HCT116 (cell line): ENCODE results near the gene VAMP8. TPM values are rescaled to one million over a fixed set of nuclear protein-coding genes. Genes with fewer than 3 reads are reported as not detected.

ENCODE experiments used
- ATAC-seq: fragments of 200-7000 bp; cut with Tn5 transposase; 2 replicates; pipeline ENCODE4 v1.9.1; 2020; ENCODE audit warnings: mild to moderate bottlenecking, moderate library complexity
- BruUV-seq: library from RNA; stranded (reverse); fragments of 400-500 nt; replicated peaks from 2 replicates; lab custom pipeline; 2021; lab: Mats Ljungman, UMichigan
- CTCF ChIA-PET: fragments of 300-600 bp; sonication (Branson Sonifier 250); formaldehyde crosslinking; loops from one replicate; lab custom pipeline; 2021; ENCODE audit warnings: antibody characterized with exemption; lab: Charles Lee
- POLR2A ChIA-PET: fragments of 300-600, 350-600 bp; sonication (Branson Sonifier 250); formaldehyde crosslinking; loops from one replicate; lab custom pipeline; 2021; ENCODE audit warnings: antibody characterized with exemption; lab: Charles Lee
- RAD21 ChIA-PET, 2 experiments: fragments of 300-600 bp; sonication (Branson Sonifier 250); formaldehyde crosslinking; loops; one replicate each; lab custom pipeline; 2023; ENCODE audit warnings: low total read pairs in 2 of 2; ENCODE audit not compliant: uncharacterized antibody in 2 of 2, unreplicated experiment in 2 of 2, low non-redundant PET in 1 of 2; lab: Charles Lee
- DNase-seq: peaks from one replicate; pipeline ENCODE4 v3.0.0-alpha.2; 2010; ENCODE audit warnings: low read depth, low spot score
- H2AFZ ChIP-seq: fragments of 200-600 bp; shearing (Covaris generic), sonication (generic); 2 replicates; pipeline ENCODE4 v1.6.1; 2017; ENCODE audit warnings: low read depth, mixed run types, mixed read lengths, antibody characterized with exemption, low read length; ENCODE audit not compliant: poor library complexity, severe bottlenecking
- H3K27ac ChIP-seq: 2 replicates; pipeline ENCODE4 v1.5.1; 2012; ENCODE audit warnings: low read depth, low read length
- H3K27me3 ChIP-seq: fragments of 200-600 bp; sonication (generic); 2 replicates; pipeline ENCODE4 v1.6.1; 2016; ENCODE audit warnings: mixed run types, low read length, mixed read lengths; ENCODE audit not compliant: insufficient read depth
- H3K36me3 ChIP-seq, 2 experiments: fragments of 200-500 bp in 1 of 2; fragments of 200-600 bp in 1 of 2; sonication (Bioruptor generic) in 1 of 2; sonication (generic) in 1 of 2; 2 replicates each; pipeline versions ENCODE4 v1.5.1 to v1.6.1; 2014 to 2016; ENCODE audit warnings: low read length in 2 of 2, inconsistent platforms in 1 of 2, mixed read lengths in 1 of 2, mixed run types in 1 of 2; ENCODE audit not compliant: insufficient read depth in 2 of 2, control insufficient read depth in 1 of 2
- H3K4me1 ChIP-seq, 2 experiments: fragments of 200-600 bp in 1 of 2; sonication (generic) in 1 of 2; 2 replicates each; pipeline versions ENCODE4 v1.5.1 to v1.6.1; 2012 to 2017; ENCODE audit warnings: low read length in 2 of 2, inconsistent platforms in 1 of 2, mild to moderate bottlenecking in 1 of 2, mixed read lengths in 1 of 2, mixed run types in 1 of 2, moderate library complexity in 1 of 2; ENCODE audit not compliant: insufficient read depth in 2 of 2, control insufficient read depth in 1 of 2
- H3K4me2 ChIP-seq: fragments of 200-600 bp; sonication (generic); 2 replicates; pipeline ENCODE4 v1.6.1; 2017; ENCODE audit warnings: mixed run types, low read length, mixed read lengths
- H3K4me3 ChIP-seq, 2 experiments: fragments of 200-600 bp in 1 of 2; sonication (generic) in 1 of 2; replicated peaks in 1 of 2; 2 replicates each; pipeline ENCODE4 v1.5.1; 2011 to 2016; ENCODE audit warnings: low read length in 2 of 2, control low read depth in 1 of 2, low read depth in 1 of 2, mild to moderate bottlenecking in 1 of 2, mixed read lengths in 1 of 2, mixed run types in 1 of 2
- H3K79me2 ChIP-seq: fragments of 200-600 bp; sonication (generic); 2 replicates; pipeline ENCODE4 v1.6.1; 2017; ENCODE audit warnings: mild to moderate bottlenecking, mixed run types, low read length, moderate library complexity, mixed read lengths; ENCODE audit not compliant: insufficient read depth
- H3K9ac ChIP-seq: fragments of 200-600 bp; sonication (generic); 2 replicates; pipeline ENCODE4 v1.6.1; 2016; ENCODE audit warnings: low read length, mixed read lengths
- H3K9me2 ChIP-seq: fragments of 200-600 bp; sonication (generic), shearing (Covaris generic); 2 replicates; pipeline ENCODE4 v1.6.1; 2017; ENCODE audit warnings: mixed run types, mild to moderate bottlenecking, moderate library complexity; ENCODE audit not compliant: insufficient read depth
- H3K9me3 ChIP-seq, 2 experiments: fragments of 200-500 bp in 1 of 2; fragments of 200-600 bp in 1 of 2; sonication (Bioruptor generic) in 1 of 2; sonication (generic) in 1 of 2; 2 replicates each; pipeline ENCODE4 v1.6.1; 2014 to 2017; ENCODE audit warnings: low read length in 2 of 2, mixed read lengths in 2 of 2, inconsistent platforms in 1 of 2, low read depth in 1 of 2, mild to moderate bottlenecking in 1 of 2, mixed run types in 1 of 2, moderate library complexity in 1 of 2; ENCODE audit not compliant: control insufficient read depth in 1 of 2, insufficient read depth in 1 of 2
- H4K20me1 ChIP-seq: fragments of 200-600 bp; sonication (generic), shearing (Covaris generic); 2 replicates; pipeline ENCODE4 v1.6.1; 2017; ENCODE audit warnings: mixed run types, mild to moderate bottlenecking, moderate library complexity; ENCODE audit not compliant: insufficient read depth
- POLR2AphosphoS5 ChIP-seq: IDR thresholded peaks from 2 replicates; pipeline ENCODE4 v1.6.1; 2011; ENCODE audit warnings: mild to moderate bottlenecking, low read depth, low read length, moderate library complexity
- REST ChIP-seq: IDR thresholded peaks from 2 replicates; pipeline ENCODE4 v1.6.1; 2012; ENCODE audit warnings: low read depth
- ZNF274 ChIP-seq: fragments of 200-500 bp; sonication (Bioruptor generic); IDR thresholded peaks from 2 replicates; pipeline ENCODE4 v1.6.1; 2014; ENCODE audit warnings: mild to moderate bottlenecking, low read depth, low read length, inconsistent platforms
- intact Hi-C: fragments of 100-400 bp; cut with micrococcal nuclease; formaldehyde crosslinking; loops from 2 replicates; pipeline ENCODE4 v1.10.0; 2022
- total RNA-seq: library from RNA; stranded (reverse); gene quantifications from one replicate; pipeline ENCODE4 v1.2.1, GENCODE V29; 2021; ENCODE audit not compliant: unreplicated experiment

VAMP8 gene
- total RNA-seq, 1 experiment from 2014 or later: 52.6 TPM

GRCh38 chr2:85540133-85540648 is 37.2 kb upstream of the VAMP8 start:
- Histone ChIP-seq H3K9me2 (no peaks in the 10 kb centered on the region), H3K9me3 (no peaks in the 10 kb centered on the region), H3K4me3 (peak overlapping the region; percentile 84 to 94), H2AFZ (no peak overlapping the region), H3K4me2 (peak overlapping the region; percentile 75), H3K27me3 (no peaks in the 10 kb centered on the region), H3K79me2 (peaks cover 65% of the 10 kb centered on the region), H3K9ac (peak overlapping the region; percentile 94), H3K27ac (peak overlapping the region; percentile 99), H3K4me1 (peaks cover 14 to 46% of the 10 kb centered on the region in 2 experiments; a peak in 3 of 4 replicates), H4K20me1 (peaks cover 36% of the 10 kb centered on the region), H3K36me3 (peaks cover 35 to 53% of the 10 kb centered on the region in 2 experiments)
- ChIA-PET POLR2A (interaction anchor here (0.6 to 15.3 kb wide), 18 partner anchors 9 to 186 kb away, joined by 3 to 236 read pairs (median 7); partner anchors contain the start of genes ELMOD3, GGCX, RETSAT and SH2D6), RAD21 (interaction anchor here (0.6 to 1.1 kb wide), 2 partner anchors 37 to 120 kb away, joined by 3 to 4 read pairs; partner anchors contain the start of gene VAMP8 (in 1 of the 2)), CTCF (interaction anchor here (1.5 to 2.1 kb wide), 3 partner anchors 12 to 126 kb away, joined by 4 to 17 read pairs (median 4); no protein-coding TSS in a partner anchor)
- TF ChIP-seq POLR2AphosphoS5 (peak; percentile 27), ZNF274 (no peak), REST (no peak)
- DNase-seq (no peak), ATAC-seq (no peak)
- BruUV-seq: TSS peak; percentile 33
- intact Hi-C loops: no loop called here
